Measurements from ENCODE around the gene ERCC1. TPM values are rescaled to one million over a fixed set of nuclear protein-coding genes. Genes with fewer than 3 reads are reported as not detected.

ERCC1 gene
- polyA plus RNA-seq, 1 of the 3 experiments (the other 2 are of a cell fraction), result 95.3 TPM

GRCh38 chr19:45469945-45470761, 46.4 kb upstream of the ERCC1 start:
- Histone ChIP-seq H3K27me3 (ENCODE audit: insufficient read depth) (no peaks in the 10 kb centered on the region), H3F3A (replicated peaks; ENCODE audit: insufficient read depth) (peaks cover 7% of the 10 kb centered on the region), H3K79me2 (ENCODE audit: insufficient read depth) (no peaks in the 10 kb centered on the region), H3K4me1 (ENCODE audit: control insufficient read depth in 1 of 2, insufficient read depth in 2 of 2, low read depth in 1 of 2, low read length in 1 of 2) (peaks cover 0 to 19% of the 10 kb centered on the region in 2 experiments; a peak in 1 of 4 replicates), H3K36me3 (replicated peaks in 1 of 2; ENCODE audit: control insufficient read depth in 1 of 2, insufficient read depth in 2 of 2, low read length in 1 of 2) (no peaks in the 10 kb centered on the region), H2AFZ (ENCODE audit: low read depth) (no peak overlapping the region), H3K27ac (ENCODE audit: low read depth in 2 of 2, low read length in 1 of 2) (peak overlapping the region in 1 of 2 experiments; percentile 95; a peak in 1 of 4 replicates), H3K4me3 (ENCODE audit: low read depth in 2 of 2, low read length in 1 of 2) (peak overlapping the region; percentile 81 to 84), H3K9me2 (no peaks in the 10 kb centered on the region), H3K9ac (peak overlapping the region; percentile 97), H4K20me1 (ENCODE audit: insufficient read depth) (peaks cover 40% of the 10 kb centered on the region; the same call in 1 of the 2 replicates), H3K9me3 (no peaks in the 10 kb centered on the region), H3K4me2 (peak overlapping the region; percentile 99)
- DNase-seq, result no peak
- POLR2A ChIA-PET, result interaction anchor here (1.4 to 1.7 kb wide), 2 partner anchors 9 to 15 kb away, joined by 4 to 11 read pairs; no protein-coding TSS in a partner anchor
- CTCF ChIA-PET, result interaction anchor here (1.2 to 27.6 kb wide), 5 partner anchors 9 to 27 kb away, joined by 3 to 870 read pairs (median 28); no protein-coding TSS in a partner anchor
- TF ChIP-seq FOSL2 (IDR thresholded peaks at IDR 0.05; ENCODE audit: borderline replicate concordance, low read depth) (no peak), NFIC (IDR thresholded peaks at IDR 0.05; ENCODE audit: borderline replicate concordance) (no peak), CHD2 (IDR thresholded peaks at IDR 0.05; ENCODE audit: low read length, partially characterized antibody) (no peak), TCF12 (IDR thresholded peaks at IDR 0.05) (no peak), JUND (IDR thresholded peaks at IDR 0.05) (no peak), ZBTB33 (IDR thresholded peaks at IDR 0.05; ENCODE audit: borderline replicate concordance, low read depth) (no peak), GATA2 (CRISPR knock-in tag; IDR thresholded peaks at IDR 0.05) (no peak), RFX5 (IDR thresholded peaks at IDR 0.05; ENCODE audit: low read length) (no peak), RXRA (IDR thresholded peaks at IDR 0.05; ENCODE audit: borderline replicate concordance, low read depth) (no peak), ELF1 (IDR thresholded peaks at IDR 0.05) (no peak), NRF1 (IDR thresholded peaks at IDR 0.05; ENCODE audit: low read depth, low read length) (no peak), RCOR1 (IDR thresholded peaks at IDR 0.05; ENCODE audit: low read length) (no peak)
- TF ChIP-seq, protein P1, sequence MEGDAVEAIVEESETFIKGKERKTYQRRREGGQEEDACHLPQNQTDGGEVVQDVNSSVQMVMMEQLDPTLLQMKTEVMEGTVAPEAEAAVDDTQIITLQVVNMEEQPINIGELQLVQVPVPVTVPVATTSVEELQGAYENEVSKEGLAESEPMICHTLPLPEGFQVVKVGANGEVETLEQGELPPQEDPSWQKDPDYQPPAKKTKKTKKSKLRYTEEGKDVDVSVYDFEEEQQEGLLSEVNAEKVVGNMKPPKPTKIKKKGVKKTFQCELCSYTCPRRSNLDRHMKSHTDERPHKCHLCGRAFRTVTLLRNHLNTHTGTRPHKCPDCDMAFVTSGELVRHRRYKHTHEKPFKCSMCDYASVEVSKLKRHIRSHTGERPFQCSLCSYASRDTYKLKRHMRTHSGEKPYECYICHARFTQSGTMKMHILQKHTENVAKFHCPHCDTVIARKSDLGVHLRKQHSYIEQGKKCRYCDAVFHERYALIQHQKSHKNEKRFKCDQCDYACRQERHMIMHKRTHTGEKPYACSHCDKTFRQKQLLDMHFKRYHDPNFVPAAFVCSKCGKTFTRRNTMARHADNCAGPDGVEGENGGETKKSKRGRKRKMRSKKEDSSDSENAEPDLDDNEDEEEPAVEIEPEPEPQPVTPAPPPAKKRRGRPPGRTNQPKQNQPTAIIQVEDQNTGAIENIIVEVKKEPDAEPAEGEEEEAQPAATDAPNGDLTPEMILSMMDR (IDR thresholded peaks at IDR 0.05), result no peak
- TF ChIP-seq, protein P2, sequence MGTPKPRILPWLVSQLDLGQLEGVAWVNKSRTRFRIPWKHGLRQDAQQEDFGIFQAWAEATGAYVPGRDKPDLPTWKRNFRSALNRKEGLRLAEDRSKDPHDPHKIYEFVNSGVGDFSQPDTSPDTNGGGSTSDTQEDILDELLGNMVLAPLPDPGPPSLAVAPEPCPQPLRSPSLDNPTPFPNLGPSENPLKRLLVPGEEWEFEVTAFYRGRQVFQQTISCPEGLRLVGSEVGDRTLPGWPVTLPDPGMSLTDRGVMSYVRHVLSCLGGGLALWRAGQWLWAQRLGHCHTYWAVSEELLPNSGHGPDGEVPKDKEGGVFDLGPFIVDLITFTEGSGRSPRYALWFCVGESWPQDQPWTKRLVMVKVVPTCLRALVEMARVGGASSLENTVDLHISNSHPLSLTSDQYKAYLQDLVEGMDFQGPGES (IDR thresholded peaks at IDR 0.05; ENCODE audit: low read depth, low read length), result no peak
- TF ChIP-seq, protein P3, sequence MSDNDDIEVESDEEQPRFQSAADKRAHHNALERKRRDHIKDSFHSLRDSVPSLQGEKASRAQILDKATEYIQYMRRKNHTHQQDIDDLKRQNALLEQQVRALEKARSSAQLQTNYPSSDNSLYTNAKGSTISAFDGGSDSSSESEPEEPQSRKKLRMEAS (IDR thresholded peaks at IDR 0.05; ENCODE audit: low read depth), result no peak
- WGBS (ENCODE audit: low lambda C conversion rate), result 15% methylated on average over 19 of the region's 33 CpGs

Data from SK-N-SH (cell line).